Aorta (tissue), 5 donors: ENCODE data around the gene SYPL1. TPM values are rescaled to one million over a fixed set of nuclear protein-coding genes. Genes with fewer than 3 reads are reported as not detected.

ENCODE experiments used
- ATAC-seq: fragments of 200-7000 bp; cut with Tn5 transposase; one replicate; pipeline ENCODE4 v1.9.1; 2022; ENCODE audit warnings: moderate library complexity; ENCODE audit not compliant: low FRiP score
- DNase-seq, 2 donors: peaks; one replicate each; pipeline ENCODE4 v3.0.0-alpha.2; 2020
- H3K27ac ChIP-seq, 2 donors: one replicate each; pipeline ENCODE4 v1.5.1; 2013; ENCODE audit warnings: low read length in 2 of 2, mild to moderate bottlenecking in 2 of 2, moderate library complexity in 2 of 2, control low read depth in 1 of 2, inconsistent platforms in 1 of 2, low read depth in 1 of 2
- H3K27me3 ChIP-seq, 2 donors: one replicate each; pipeline ENCODE4 v1.6.1; 2013; ENCODE audit warnings: control low read depth in 1 of 2, low read length in 1 of 2, mild to moderate bottlenecking in 1 of 2, moderate library complexity in 1 of 2; ENCODE audit not compliant: insufficient read depth in 2 of 2, control insufficient read depth in 1 of 2
- H3K36me3 ChIP-seq, 2 donors: one replicate each; pipeline ENCODE4 v1.6.1; 2013; ENCODE audit warnings: control low read depth in 1 of 2, low read length in 1 of 2, mild to moderate bottlenecking in 1 of 2; ENCODE audit not compliant: insufficient read depth in 2 of 2, control insufficient read depth in 1 of 2
- H3K4me1 ChIP-seq, 2 donors: one replicate each; pipeline ENCODE4 v1.6.1; 2013; ENCODE audit warnings: low read length in 2 of 2, control low read depth in 1 of 2, mild to moderate bottlenecking in 1 of 2, moderate library complexity in 1 of 2; ENCODE audit not compliant: insufficient read depth in 2 of 2, control insufficient read depth in 1 of 2
- H3K4me3 ChIP-seq, 2 donors: one replicate each; pipeline ENCODE4 v1.5.1; 2013; ENCODE audit warnings: low read length in 2 of 2, control low read depth in 1 of 2, mild to moderate bottlenecking in 1 of 2
- H3K9me3 ChIP-seq: one replicate; pipeline ENCODE4 v1.6.1; 2013; ENCODE audit warnings: mild to moderate bottlenecking, low read length; ENCODE audit not compliant: control insufficient read depth
- WGBS, 2 donors: extraction: QIAGEN DNeasy Blood & Tissue Kit; methylation state at CpG; one replicate each; pipeline ENCODE4 v1.1.7; 2013; 5-methylcytosine and 5-hydroxymethylcytosine counted together
- intact Hi-C, 2 donors: fragments of 100-400 bp; cut with DNase I; formaldehyde crosslinking; loops; one replicate each; pipeline versions ENCODE4 v1.14.2 to v1.15.0; 2022
- polyA plus RNA-seq, 2 donors: library from polyadenylated mRNA; stranded (reverse); fragments of 200-250 nt; gene quantifications; one replicate each; pipeline ENCODE4 v1.2.3, GENCODE V29; 2013
- total RNA-seq, 2 donors: library from RNA; stranded (reverse); fragmentation: NEBNext Ultra II Directional; extraction: Animal tissue kit (Norgen Biotek cat#: 25700); gene quantifications; one replicate each; pipeline ENCODE4 v1.2.1, GENCODE V29; 2021
- donor health status: healthy with polysubstance abuse.
- donor health status: Bipolar disorder and iron deficiency.
- donor health status: DM: no; HTN: no; CAD: no.
- donor health status: DM: no; HTN: no; CAD: no.
- donor health status: DM: yes; HTN: yes; CAD: no.

SYPL1 gene
- total and polyA plus RNA-seq, 4 donors: 38.9 to 70.5 (median 62.5) TPM

- Histone ChIP-seq H3K27me3 (no peaks in the 10 kb centered on the region), H3K4me3 (no peak overlapping the region), H3K4me1 (no peaks in the 10 kb centered on the region), H3K36me3 (no peaks in the 10 kb centered on the region), H3K27ac (no peak overlapping the region), H3K9me3 (no peaks in the 10 kb centered on the region)
- 44 to 50% methylated on average over 9 of the region's 9 CpGs for WGBS, 2 donors
- intact Hi-C loops: loop anchor here (1.0 to 10.0 kb wide), 2 partner anchors 97 to 228 kb away; partner anchors contain the start of gene NAMPT (in 1 of the 2)
- peak; percentile 91 for ATAC-seq
- DNase-seq: peak; percentile 73 to 86
Observed at GRCh38 chr7:106056513-106057203, 55.5 kb downstream of the SYPL1 start.

GRCh38 chr7:106054971-106055532, 57.1 kb downstream of the SYPL1 start:
- Histone ChIP-seq H3K4me1 (no peaks in the 10 kb centered on the region), H3K27ac (no peak overlapping the region), H3K4me3 (no peak overlapping the region), H3K9me3 (no peaks in the 10 kb centered on the region), H3K27me3 (no peaks in the 10 kb centered on the region), H3K36me3 (no peaks in the 10 kb centered on the region)
- intact Hi-C loops: loop anchor here in 1 of 2 donors (10.0 kb wide), 1 partner anchor 230 kb away; the partner anchor contains the start of gene NAMPT
- ATAC-seq (no peak), DNase-seq (no peak)
- 89 to 93% methylated on average over 7 of the region's 7 CpGs for WGBS, 2 donors

GRCh38 chr7:106054156-106054910, 57.8 kb downstream of the SYPL1 start:
- intact Hi-C loops: loop anchor here in 1 of 2 donors (10.0 kb wide), 1 partner anchor 230 kb away; the partner anchor contains the start of gene NAMPT
- Histone ChIP-seq H3K27ac (no peak overlapping the region), H3K4me1 (no peaks in the 10 kb centered on the region), H3K4me3 (no peak overlapping the region), H3K36me3 (no peaks in the 10 kb centered on the region), H3K9me3 (no peaks in the 10 kb centered on the region), H3K27me3 (no peaks in the 10 kb centered on the region)
- ATAC-seq: no peak
- DNase-seq: no peak
- WGBS, 2 donors: 95% methylated on average over 11 of the region's 11 CpGs

GRCh38 chr7:106053109-106053508, 59.0 kb downstream of the SYPL1 start:
- Histone ChIP-seq H3K4me1 (no peaks in the 10 kb centered on the region), H3K27ac (no peak overlapping the region), H3K36me3 (no peaks in the 10 kb centered on the region), H3K4me3 (no peak overlapping the region), H3K9me3 (no peaks in the 10 kb centered on the region), H3K27me3 (no peaks in the 10 kb centered on the region)
- intact Hi-C loops: loop anchor here in 1 of 2 donors (10.0 kb wide), 1 partner anchor 232 kb away; the partner anchor contains the start of gene NAMPT
- no peak for ATAC-seq
- 86 to 88% methylated on average over 5 of the region's 5 CpGs for WGBS, 2 donors
- no peak for DNase-seq

GRCh38 chr7:106052681-106053080, 59.4 kb downstream of the SYPL1 start:
- intact Hi-C loops: loop anchor here in 1 of 2 donors (10.0 kb wide), 1 partner anchor 232 kb away; the partner anchor contains the start of gene NAMPT
- ATAC-seq (no peak), DNase-seq (no peak)
- WGBS, 2 donors: 85 to 90% methylated on average over 2 of the region's 2 CpGs
- Histone ChIP-seq H3K4me1 (no peaks in the 10 kb centered on the region), H3K27me3 (no peaks in the 10 kb centered on the region), H3K4me3 (no peak overlapping the region), H3K9me3 (no peaks in the 10 kb centered on the region), H3K27ac (no peak overlapping the region), H3K36me3 (no peaks in the 10 kb centered on the region)

GRCh38 chr7:106050746-106051117, 61.4 kb downstream of the SYPL1 start:
- Histone ChIP-seq H3K9me3 (no peaks in the 10 kb centered on the region), H3K36me3 (no peaks in the 10 kb centered on the region), H3K4me1 (no peaks in the 10 kb centered on the region), H3K27me3 (no peaks in the 10 kb centered on the region), H3K27ac (no peak overlapping the region), H3K4me3 (no peak overlapping the region)
- intact Hi-C loops: loop anchor here in 1 of 2 donors (10.0 kb wide), 1 partner anchor 234 kb away; the partner anchor contains the start of gene NAMPT
- peak; percentile 59 for ATAC-seq
- peak in 1 of 2 donors; percentile 67 for DNase-seq
- WGBS, 2 donors: 19 to 23% methylated on average over 5 of the region's 5 CpGs

GRCh38 chr7:106050002-106050745, 61.9 kb downstream of the SYPL1 start:
- DNase-seq: no peak
- ATAC-seq: peak; percentile 59
- Histone ChIP-seq H3K4me3 (no peak overlapping the region), H3K9me3 (no peaks in the 10 kb centered on the region), H3K36me3 (no peaks in the 10 kb centered on the region), H3K4me1 (no peaks in the 10 kb centered on the region), H3K27ac (no peak overlapping the region), H3K27me3 (no peaks in the 10 kb centered on the region)
- 82% methylated on average over 13 of the region's 13 CpGs for WGBS, 2 donors
- intact Hi-C loops: loop anchor here in 1 of 2 donors (10.0 kb wide), 1 partner anchor 235 kb away; the partner anchor contains the start of gene NAMPT

GRCh38 chr7:106049139-106049752, 62.9 kb downstream of the SYPL1 start:
- Histone ChIP-seq H3K27me3 (no peaks in the 10 kb centered on the region), H3K27ac (no peak overlapping the region), H3K36me3 (no peaks in the 10 kb centered on the region), H3K9me3 (no peaks in the 10 kb centered on the region), H3K4me3 (no peak overlapping the region), H3K4me1 (no peaks in the 10 kb centered on the region)
- no peak for ATAC-seq
- 94 to 95% methylated on average over 9 of the region's 9 CpGs for WGBS, 2 donors
- intact Hi-C loops: no loop called here
- no peak for DNase-seq
